GM23338 (cell line): ENCODE measurements around the gene EIF1B.

Experiments
- EZH2 ChIP-seq: fragments of 200-600 bp; sonication (generic); IDR thresholded peaks from one replicate; pipeline ENCODE4 v1.8.0; 2017; ENCODE audit warnings: antibody characterized with exemption, mild to moderate bottlenecking, low read depth; ENCODE audit not compliant: unreplicated experiment
- EZH2phosphoT487 ChIP-seq: fragments of 200-600 bp; sonication (generic); IDR thresholded peaks from one replicate; pipeline ENCODE4 v1.8.1; 2018; ENCODE audit warnings: antibody characterized with exemption; ENCODE audit not compliant: unreplicated experiment
- POLR2AphosphoS5 ChIP-seq: IDR thresholded peaks from 2 replicates; pipeline ENCODE4 v1.6.1; 2016; ENCODE audit warnings: antibody characterized with exemption, low read depth
- ZNF114 ChIP-seq: fragments of 250-450 bp; sonication (Bioruptor Pico); IDR thresholded peaks from 2 replicates; pipeline ENCODE4 v1.5.0; 2020; ENCODE audit warnings: mild to moderate bottlenecking, moderate library complexity
- TF ChIP-seq, protein P1 (sequence below), 2 experiments: fragments of 200-600 bp in 1 of 2; sonication (generic) in 1 of 2; conservative IDR thresholded peaks; 2 replicates each; pipeline versions ENCODE4 v1.5.1 to v1.6.1; 2016 to 2017; ENCODE audit warnings: antibody characterized with exemption in 2 of 2, low read depth in 2 of 2, mild to moderate bottlenecking in 2 of 2, moderate library complexity in 1 of 2
- TF ChIP-seq, protein P2 (sequence below): IDR thresholded peaks from one replicate; pipeline ENCODE4 v1.6.1; 2018; ENCODE audit warnings: antibody characterized with exemption; ENCODE audit not compliant: unreplicated experiment

DNA sequence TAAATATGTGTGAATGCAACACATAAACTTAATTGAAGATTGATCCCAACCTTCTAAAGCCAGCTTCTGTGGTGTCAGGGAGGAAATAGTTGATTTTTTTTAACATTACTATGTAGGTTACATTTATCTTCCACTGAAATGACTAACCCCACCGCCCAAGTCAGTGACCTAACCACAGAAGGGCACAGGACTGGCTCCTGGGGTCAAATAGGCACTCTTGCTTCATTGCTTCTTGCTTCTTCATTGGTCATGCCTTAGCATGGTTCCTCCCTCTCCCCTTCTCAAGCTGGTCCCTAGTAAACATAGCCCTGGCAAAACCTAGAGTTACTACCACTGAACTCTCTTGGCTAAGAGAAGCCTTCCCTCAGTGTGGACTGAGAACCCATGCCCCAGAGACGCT lies 12.3 kb downstream of the EIF1B start:
- TF ChIP-seq, protein P1, sequence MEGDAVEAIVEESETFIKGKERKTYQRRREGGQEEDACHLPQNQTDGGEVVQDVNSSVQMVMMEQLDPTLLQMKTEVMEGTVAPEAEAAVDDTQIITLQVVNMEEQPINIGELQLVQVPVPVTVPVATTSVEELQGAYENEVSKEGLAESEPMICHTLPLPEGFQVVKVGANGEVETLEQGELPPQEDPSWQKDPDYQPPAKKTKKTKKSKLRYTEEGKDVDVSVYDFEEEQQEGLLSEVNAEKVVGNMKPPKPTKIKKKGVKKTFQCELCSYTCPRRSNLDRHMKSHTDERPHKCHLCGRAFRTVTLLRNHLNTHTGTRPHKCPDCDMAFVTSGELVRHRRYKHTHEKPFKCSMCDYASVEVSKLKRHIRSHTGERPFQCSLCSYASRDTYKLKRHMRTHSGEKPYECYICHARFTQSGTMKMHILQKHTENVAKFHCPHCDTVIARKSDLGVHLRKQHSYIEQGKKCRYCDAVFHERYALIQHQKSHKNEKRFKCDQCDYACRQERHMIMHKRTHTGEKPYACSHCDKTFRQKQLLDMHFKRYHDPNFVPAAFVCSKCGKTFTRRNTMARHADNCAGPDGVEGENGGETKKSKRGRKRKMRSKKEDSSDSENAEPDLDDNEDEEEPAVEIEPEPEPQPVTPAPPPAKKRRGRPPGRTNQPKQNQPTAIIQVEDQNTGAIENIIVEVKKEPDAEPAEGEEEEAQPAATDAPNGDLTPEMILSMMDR (conservative IDR thresholded peaks at IDR 0.05; ENCODE audit: low read depth in 2 of 2) = no peak
- TF ChIP-seq, protein P2, sequence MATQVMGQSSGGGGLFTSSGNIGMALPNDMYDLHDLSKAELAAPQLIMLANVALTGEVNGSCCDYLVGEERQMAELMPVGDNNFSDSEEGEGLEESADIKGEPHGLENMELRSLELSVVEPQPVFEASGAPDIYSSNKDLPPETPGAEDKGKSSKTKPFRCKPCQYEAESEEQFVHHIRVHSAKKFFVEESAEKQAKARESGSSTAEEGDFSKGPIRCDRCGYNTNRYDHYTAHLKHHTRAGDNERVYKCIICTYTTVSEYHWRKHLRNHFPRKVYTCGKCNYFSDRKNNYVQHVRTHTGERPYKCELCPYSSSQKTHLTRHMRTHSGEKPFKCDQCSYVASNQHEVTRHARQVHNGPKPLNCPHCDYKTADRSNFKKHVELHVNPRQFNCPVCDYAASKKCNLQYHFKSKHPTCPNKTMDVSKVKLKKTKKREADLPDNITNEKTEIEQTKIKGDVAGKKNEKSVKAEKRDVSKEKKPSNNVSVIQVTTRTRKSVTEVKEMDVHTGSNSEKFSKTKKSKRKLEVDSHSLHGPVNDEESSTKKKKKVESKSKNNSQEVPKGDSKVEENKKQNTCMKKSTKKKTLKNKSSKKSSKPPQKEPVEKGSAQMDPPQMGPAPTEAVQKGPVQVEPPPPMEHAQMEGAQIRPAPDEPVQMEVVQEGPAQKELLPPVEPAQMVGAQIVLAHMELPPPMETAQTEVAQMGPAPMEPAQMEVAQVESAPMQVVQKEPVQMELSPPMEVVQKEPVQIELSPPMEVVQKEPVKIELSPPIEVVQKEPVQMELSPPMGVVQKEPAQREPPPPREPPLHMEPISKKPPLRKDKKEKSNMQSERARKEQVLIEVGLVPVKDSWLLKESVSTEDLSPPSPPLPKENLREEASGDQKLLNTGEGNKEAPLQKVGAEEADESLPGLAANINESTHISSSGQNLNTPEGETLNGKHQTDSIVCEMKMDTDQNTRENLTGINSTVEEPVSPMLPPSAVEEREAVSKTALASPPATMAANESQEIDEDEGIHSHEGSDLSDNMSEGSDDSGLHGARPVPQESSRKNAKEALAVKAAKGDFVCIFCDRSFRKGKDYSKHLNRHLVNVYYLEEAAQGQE = no peak
- TF ChIP-seq EZH2phosphoT487 (no peak), POLR2AphosphoS5 (no peak), EZH2 (no peak), ZNF114 (CRISPR knock-in tag) (no peak)
